T follicular helper cell (primary cell): Measurements from ENCODE around the gene KLK11.

ENCODE experiments used
- DNase-seq: peaks from one replicate; pipeline ENCODE4 v3.0.0-alpha.2; 2020; ENCODE audit warnings: low read depth

The KLK11 gene

GRCh38 chr19:50972795-50973376 is 53.5 kb downstream of the KLK11 start:
- no peak for DNase-seq
